Activated T-helper 17 cell treated with anti-CD3 and anti-CD28 coated beads, Interleukin-2, amount 50 U/mL, for 72 hours (primary cell): Measurements from ENCODE around the gene NIN. TPM values are rescaled to one million over a fixed set of nuclear protein-coding genes. Genes with fewer than 3 reads are reported as not detected.

Experiments
- ATAC-seq: fragments of 150-1000 bp; cut with Tn5 transposase; replicated peaks from 2 replicates; pipeline ENCODE4 v1.10.0; 2021; ENCODE audit warnings: mild to moderate bottlenecking, moderate library complexity
- H3K27ac Mint-ChIP-seq: one replicate; pipeline ENCODE4 v1.8.0; 2022; ENCODE audit warnings: mixed read lengths
- H3K27me3 Mint-ChIP-seq: one replicate; pipeline ENCODE4 v1.8.0; 2022; ENCODE audit warnings: mixed read lengths
- H3K36me3 Mint-ChIP-seq: one replicate; pipeline ENCODE4 v1.8.0; 2022; ENCODE audit warnings: low read depth, mild to moderate bottlenecking, mixed read lengths
- H3K4me1 Mint-ChIP-seq: one replicate; pipeline ENCODE4 v1.8.0; 2022; ENCODE audit warnings: mixed read lengths
- H3K4me3 Mint-ChIP-seq: one replicate; pipeline ENCODE4 v1.8.0; 2022; ENCODE audit warnings: mild to moderate bottlenecking, mixed read lengths
- H3K9me3 Mint-ChIP-seq: one replicate; pipeline ENCODE4 v1.8.0; 2022; ENCODE audit warnings: mixed read lengths
- total RNA-seq, 2 donors: library from RNA; stranded (reverse); gene quantifications; one replicate each; pipeline ENCODE4 v1.2.3, GENCODE V29; 2022

NIN gene
- total RNA-seq, 2 donors from 2014 or later = 25.9 to 42.2 TPM

DNA sequence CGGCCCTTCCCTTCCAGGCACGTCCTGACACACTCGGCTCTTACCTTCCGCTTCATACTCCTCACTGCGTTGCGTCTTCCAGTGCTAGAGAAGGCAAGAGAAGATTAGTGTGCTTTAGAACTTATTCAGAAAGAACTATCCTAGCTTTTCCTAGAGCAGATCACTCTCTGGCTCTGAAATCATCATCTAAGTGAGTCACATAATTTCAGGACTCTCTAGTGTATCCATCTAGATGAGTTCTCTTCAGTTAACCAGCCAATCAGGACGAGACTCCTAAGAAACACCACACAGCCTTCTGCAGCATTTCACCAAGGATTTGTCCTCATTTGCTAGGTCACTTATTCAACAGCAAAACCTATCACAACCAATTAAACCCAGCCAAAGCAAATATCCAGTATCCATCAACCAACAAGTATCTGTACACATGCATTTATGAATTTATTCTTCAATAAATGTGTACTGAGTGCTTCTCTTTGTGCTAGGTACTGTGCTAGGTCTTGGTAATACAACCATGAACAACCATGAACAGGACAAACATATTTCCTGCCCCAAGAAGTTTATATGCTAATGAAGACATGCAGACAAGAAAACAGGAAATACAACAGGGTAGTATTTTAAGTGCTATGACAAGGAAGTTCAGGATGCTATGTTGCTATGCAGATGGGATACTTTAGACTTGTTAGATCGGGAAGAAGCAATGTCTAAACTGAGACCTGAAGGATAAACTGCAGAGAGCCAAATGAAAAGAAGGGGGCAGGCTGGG lies 52.1 kb downstream of the NIN start:
- Mint-ChIP-seq H3K36me3 (peaks cover 32% of the 10 kb centered on the region), H3K27ac (peak overlapping the region; percentile 5), H3K4me3 (no peak overlapping the region), H3K9me3 (no peaks in the 10 kb centered on the region), H3K4me1 (peaks cover 24% of the 10 kb centered on the region), H3K27me3 (no peaks in the 10 kb centered on the region)
- no peak for ATAC-seq

DNA sequence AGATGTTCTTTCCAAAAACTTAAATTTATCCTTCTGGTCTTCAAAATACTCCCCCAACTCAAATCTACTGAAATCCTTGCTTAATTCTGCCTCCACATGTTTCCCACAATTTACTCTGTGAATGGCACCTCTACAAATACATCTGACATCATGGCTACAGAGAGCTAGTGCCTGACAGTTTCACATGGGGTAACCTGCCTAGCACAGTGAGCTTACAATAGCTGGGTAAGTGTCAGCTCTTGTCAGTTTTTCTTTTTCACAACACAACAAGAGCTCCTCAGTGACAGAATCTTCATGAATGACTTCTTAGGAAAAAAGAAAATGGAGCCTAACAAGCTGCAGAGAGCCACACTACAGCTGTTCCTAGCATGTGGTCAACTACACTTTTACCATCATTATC lies 54.4 kb downstream of the NIN start:
- peaks cover 56% of the 10 kb centered on the region for H3K36me3 Mint-ChIP-seq
- ATAC-seq = no peak
- H3K4me3 Mint-ChIP-seq = no peak overlapping the region
- no peaks in the 10 kb centered on the region for H3K9me3 Mint-ChIP-seq
- peaks cover 24% of the 10 kb centered on the region for H3K4me1 Mint-ChIP-seq
- H3K27me3 Mint-ChIP-seq = no peaks in the 10 kb centered on the region
- no peak overlapping the region for H3K27ac Mint-ChIP-seq

DNA sequence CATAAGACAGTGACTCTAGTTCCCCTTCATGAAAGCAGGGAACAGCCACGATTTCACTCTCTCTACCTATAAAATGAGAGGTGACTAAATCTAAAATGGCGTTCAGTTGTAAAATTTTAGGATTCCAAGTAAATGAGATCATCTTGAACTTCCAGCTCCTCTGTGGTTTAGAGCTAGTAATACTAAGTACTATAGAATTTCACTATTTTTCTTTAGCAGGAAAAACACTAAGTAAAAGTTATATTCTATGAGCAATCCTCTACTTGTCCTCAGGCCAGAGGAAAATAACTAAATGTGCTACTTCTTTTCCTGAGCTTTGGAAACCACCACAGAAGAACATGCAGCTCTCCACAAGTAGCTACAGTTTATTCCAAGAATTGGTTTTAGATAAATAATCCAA lies 55.6 kb downstream of the NIN start:
- no peaks in the 10 kb centered on the region for H3K27me3 Mint-ChIP-seq
- no peak overlapping the region for H3K27ac Mint-ChIP-seq
- H3K36me3 Mint-ChIP-seq = peaks cover 67% of the 10 kb centered on the region
- peaks cover 24% of the 10 kb centered on the region for H3K4me1 Mint-ChIP-seq
- no peak overlapping the region for H3K4me3 Mint-ChIP-seq
- H3K9me3 Mint-ChIP-seq = no peaks in the 10 kb centered on the region
- ATAC-seq = no peak

DNA sequence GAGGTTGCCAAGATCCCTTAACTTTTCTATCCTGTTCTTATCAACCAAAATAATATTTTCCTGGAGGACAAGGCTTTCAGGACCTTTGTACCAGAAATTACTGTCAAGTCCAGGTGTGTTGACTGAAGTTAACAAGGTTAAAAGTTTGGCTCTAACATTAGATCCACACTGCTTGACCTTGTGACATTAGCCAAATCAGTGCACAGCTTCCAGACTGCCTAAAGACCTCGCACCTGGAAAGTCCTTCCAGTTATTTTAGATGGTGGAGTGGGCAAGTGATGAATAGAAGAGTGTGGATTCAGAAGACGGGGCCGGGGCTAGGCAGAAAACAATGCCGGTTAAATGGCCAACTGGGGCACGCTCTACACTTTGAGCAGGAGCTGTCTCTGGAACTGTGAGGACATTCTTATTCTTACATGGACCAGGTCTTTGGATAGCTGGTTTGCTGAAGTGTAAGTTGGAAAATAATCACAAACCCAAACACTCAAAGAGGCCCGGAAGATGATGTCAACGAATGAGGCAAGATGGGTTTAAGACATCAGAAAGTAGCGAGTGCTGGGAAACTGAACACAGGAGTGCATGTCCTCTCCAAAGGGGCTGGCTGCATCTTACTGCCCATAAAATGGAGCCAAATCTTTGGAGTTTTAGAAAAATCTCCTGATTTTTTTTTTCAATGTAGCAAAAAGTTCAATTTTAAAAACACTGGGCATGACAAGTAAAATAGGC lies 56.3 kb downstream of the NIN start:
- no peak overlapping the region for H3K4me3 Mint-ChIP-seq
- H3K9me3 Mint-ChIP-seq = no peaks in the 10 kb centered on the region
- H3K36me3 Mint-ChIP-seq = peaks cover 74% of the 10 kb centered on the region
- no peak for ATAC-seq
- no peaks in the 10 kb centered on the region for H3K27me3 Mint-ChIP-seq
- H3K27ac Mint-ChIP-seq = peak overlapping the region; percentile 22
- peaks cover 24% of the 10 kb centered on the region for H3K4me1 Mint-ChIP-seq

DNA sequence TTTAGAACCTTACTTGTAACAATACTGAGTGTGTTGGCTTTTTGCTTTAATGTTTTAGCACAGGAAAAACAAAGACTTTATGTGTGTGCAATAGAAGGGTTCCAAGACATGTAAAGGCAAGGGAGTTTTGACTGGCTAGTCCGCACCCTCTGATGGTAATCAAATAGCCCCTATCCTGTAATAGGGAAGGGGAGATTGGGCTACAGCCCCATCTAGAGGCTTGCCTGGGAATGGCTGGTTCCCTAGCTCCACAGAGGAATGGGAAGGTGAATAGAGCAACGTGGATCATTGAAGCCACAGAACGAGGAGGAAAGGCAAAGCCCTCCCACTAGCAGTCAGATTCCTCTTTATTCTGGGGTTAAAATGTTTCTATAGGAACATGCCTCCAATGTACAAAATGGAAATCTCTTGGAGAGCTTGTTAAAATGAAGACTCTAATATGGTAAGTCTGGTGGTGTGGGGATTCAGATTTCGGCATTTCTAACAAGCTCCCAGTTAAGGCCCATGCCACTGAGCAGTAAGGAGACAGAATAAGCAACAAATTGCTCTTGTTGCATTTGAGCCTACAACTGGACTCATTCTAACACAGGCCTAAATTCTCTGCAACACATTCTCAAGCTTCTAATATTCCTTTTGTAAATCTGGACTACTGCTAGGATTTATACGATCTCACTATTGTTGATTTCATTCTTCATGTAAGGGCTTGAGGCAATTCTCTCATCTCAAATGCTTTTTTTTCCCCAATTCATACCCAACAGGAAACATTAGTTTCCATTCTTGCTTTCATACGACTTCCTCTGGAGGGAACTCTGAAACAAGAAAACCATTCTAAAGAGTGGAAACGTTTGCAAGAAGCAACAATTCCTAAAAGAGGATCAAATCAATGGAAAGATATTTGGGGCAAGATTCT lies 57.1 kb downstream of the NIN start:
- Mint-ChIP-seq H3K36me3 (peaks cover 82% of the 10 kb centered on the region), H3K4me1 (peaks cover 19% of the 10 kb centered on the region), H3K9me3 (no peaks in the 10 kb centered on the region), H3K27me3 (no peaks in the 10 kb centered on the region), H3K27ac (peak overlapping the region; percentile 49), H3K4me3 (no peak overlapping the region)
- ATAC-seq = peak; percentile 61

DNA sequence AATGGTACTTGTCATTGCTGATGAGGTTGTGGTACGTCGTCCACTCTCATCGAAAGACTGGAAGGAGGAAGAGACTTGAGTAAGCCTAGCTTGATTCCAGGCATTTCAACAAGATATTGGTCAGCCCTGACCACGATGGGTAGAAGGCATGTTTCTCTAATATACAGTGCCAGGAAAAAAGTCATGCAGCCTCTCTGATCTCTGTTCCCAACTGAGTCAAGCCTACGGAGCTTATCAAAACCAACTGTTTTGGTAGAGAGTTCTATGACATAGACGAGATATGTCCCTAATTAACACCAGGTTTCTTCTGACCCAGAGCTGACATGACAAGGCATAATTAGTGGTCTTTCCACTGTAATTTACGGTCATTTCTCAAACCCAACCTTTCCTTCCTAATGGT lies 58.5 kb downstream of the NIN start:
- Mint-ChIP-seq H3K4me3 (no peak overlapping the region), H3K27me3 (no peaks in the 10 kb centered on the region), H3K27ac (no peak overlapping the region), H3K4me1 (peaks cover 20% of the 10 kb centered on the region), H3K36me3 (peaks cover 94% of the 10 kb centered on the region), H3K9me3 (no peaks in the 10 kb centered on the region)
- ATAC-seq = no peak

DNA sequence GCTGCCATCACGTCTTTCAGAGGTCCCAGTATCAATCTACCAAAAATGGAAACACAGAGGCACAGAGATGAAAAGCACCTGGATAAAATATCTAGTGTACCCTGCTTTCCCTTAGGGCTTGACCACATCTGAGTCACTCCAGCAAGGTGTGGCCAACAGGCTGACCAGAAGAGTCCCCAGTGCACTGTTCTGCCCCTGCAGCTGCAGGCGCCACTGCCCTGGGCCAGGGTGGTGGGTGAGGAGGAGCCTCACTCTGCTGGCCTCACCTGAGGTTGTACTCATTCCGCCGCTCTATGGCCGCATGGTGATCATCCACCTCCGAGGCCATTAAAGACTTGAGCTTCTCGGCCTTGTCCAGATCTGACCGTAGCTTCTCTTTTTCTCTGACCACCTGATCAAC lies 60.4 kb downstream of the NIN start:
- peaks cover 79% of the 10 kb centered on the region for H3K36me3 Mint-ChIP-seq
- H3K9me3 Mint-ChIP-seq = no peaks in the 10 kb centered on the region
- no peaks in the 10 kb centered on the region for H3K27me3 Mint-ChIP-seq
- H3K27ac Mint-ChIP-seq = peak overlapping the region; percentile 42
- ATAC-seq = no peak
- peaks cover 20% of the 10 kb centered on the region for H3K4me1 Mint-ChIP-seq
- no peak overlapping the region for H3K4me3 Mint-ChIP-seq

DNA sequence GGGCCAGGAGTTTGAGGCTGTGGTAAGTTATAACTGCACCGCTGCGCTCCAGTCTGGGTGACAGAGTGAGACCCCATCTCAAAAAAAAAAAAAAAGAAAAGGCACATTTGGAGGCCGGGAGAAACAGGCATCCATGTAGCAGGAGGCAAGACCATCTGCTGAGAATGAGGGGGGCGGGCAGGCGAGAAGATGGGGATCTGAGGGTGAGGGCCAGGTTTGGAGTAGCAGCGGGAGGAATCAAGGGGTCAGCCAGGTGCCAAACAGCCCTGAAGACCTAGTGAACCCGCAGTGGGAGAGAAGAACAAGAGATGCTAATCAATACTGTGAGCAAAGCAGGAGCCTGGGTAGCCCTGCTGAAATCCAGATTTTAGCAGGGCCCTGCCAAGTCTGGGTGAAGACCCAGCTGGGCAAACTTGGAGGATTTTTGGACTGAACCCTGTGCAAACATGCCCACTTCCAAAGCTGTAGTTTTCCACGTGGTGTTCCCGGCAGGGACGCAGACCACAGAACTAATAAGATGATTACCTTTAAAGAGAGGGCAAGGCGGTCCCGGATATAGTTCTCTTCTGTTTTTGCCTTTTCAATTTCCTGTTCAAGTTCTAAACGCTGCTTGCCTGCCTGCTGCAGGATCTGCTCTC lies 61.0 kb downstream of the NIN start:
- no peak overlapping the region for H3K4me3 Mint-ChIP-seq
- H3K9me3 Mint-ChIP-seq = no peaks in the 10 kb centered on the region
- peaks cover 73% of the 10 kb centered on the region for H3K36me3 Mint-ChIP-seq
- peaks cover 20% of the 10 kb centered on the region for H3K4me1 Mint-ChIP-seq
- ATAC-seq = no peak
- no peaks in the 10 kb centered on the region for H3K27me3 Mint-ChIP-seq
- peak overlapping the region; percentile 42 for H3K27ac Mint-ChIP-seq

DNA sequence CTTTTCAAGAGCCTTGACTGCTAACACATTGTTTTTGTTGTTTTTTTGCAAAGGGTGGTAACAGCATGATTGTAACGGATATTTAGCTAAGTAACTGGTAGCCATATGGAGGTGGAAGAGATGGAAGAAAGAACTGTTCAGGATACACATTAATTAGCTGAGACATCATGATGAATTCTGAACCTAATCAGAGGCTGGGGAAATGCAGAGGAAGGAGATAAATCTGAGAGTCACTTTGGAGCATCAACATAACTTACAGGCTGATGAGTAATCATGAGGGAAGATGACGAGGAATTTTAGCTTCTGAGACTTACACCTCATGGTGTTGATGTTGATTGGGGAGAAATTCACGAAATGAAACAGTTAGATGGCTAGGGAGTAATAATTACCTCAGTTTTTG lies 62.3 kb downstream of the NIN start:
- H3K27ac Mint-ChIP-seq = peak overlapping the region; percentile 24
- H3K36me3 Mint-ChIP-seq = peaks cover 60% of the 10 kb centered on the region
- no peaks in the 10 kb centered on the region for H3K27me3 Mint-ChIP-seq
- peak; percentile 53 for ATAC-seq
- H3K9me3 Mint-ChIP-seq = no peaks in the 10 kb centered on the region
- no peak overlapping the region for H3K4me3 Mint-ChIP-seq
- peaks cover 8% of the 10 kb centered on the region for H3K4me1 Mint-ChIP-seq

DNA sequence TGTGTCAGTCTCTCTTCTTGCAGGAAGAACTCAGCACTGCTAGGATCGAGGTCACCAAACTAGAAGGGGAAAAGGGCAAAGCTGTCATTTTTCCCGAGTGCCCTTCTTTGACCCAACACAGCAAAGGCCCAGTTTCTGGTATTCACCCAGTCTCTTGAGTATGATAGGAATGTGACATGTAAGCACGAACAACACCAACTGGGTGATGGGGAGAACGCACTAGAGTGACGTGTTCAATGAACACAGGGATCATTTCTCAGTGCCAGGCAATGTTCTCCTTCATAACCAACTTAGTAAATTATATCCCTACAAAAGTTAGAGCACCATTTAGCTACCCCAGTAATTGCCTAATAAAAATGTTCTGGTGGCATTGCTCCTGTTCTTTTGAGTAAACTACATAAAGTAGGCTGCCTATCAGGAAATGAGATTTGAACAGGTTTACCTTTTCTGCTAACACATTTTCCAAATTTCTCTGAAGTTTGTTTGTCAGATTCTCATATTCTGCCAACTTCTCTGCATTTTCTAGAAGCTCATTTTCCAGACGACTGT lies 64.5 kb downstream of the NIN start:
- Mint-ChIP-seq H3K4me1 (peaks cover 13% of the 10 kb centered on the region), H3K4me3 (no peak overlapping the region), H3K36me3 (peaks cover 37% of the 10 kb centered on the region), H3K9me3 (no peaks in the 10 kb centered on the region), H3K27me3 (no peaks in the 10 kb centered on the region), H3K27ac (no peak overlapping the region)
- no peak for ATAC-seq

DNA sequence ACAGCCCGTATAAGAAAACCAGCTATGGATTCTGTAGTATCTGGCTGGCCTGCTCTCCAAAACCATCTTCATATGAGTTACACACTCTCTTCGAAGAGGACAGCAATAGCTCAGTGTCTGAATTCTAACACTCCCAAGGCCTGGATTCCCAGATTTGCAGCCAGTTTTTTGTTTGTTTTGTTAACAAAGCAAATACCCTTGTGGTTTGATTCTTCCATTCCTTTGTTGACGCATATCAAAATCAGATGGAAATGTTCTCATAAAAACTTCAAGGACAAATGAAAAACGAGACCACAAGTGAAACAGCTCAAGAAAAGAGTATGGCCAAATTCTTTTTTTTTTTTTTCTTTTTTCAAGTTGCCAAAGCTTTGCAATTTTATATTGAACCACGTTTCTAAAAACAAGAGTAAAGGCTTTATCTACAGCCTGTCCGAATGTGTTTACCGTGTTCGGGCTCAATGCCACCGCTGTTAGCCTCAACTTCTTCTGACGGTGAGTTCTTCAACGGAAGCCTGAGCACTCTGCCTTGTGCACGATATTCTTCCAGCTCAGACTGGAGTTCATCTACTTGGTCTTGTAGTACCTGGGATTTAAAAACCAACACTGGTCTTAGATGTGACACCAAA lies 67.5 kb downstream of the NIN start:
- H3K27ac Mint-ChIP-seq = no peak overlapping the region
- H3K27me3 Mint-ChIP-seq = no peaks in the 10 kb centered on the region
- H3K4me1 Mint-ChIP-seq = peaks cover 18% of the 10 kb centered on the region
- H3K36me3 Mint-ChIP-seq = peaks cover 8% of the 10 kb centered on the region
- no peak for ATAC-seq
- no peaks in the 10 kb centered on the region for H3K9me3 Mint-ChIP-seq
- H3K4me3 Mint-ChIP-seq = no peak overlapping the region

DNA sequence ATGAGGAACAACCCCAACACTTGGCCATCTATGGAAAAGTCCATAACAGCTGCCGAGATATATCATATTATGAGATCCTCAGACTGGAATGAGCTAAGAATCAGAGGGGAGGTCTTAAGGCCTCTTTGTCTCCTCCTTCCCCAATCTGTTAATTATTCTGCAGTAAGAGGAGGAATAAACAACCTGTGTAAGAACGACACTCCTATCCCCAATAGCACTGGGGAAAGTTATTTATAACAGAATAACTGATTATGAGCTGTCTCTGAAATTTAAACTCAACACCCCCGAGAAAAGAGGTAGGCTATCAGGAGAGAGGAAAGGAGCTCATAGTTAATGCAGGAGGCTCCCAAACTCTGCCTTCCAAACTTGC lies 68.0 kb downstream of the NIN start:
- peak; percentile 2 for ATAC-seq
- Mint-ChIP-seq H3K4me3 (peak overlapping the region; percentile 59), H3K9me3 (no peaks in the 10 kb centered on the region), H3K27me3 (no peaks in the 10 kb centered on the region), H3K4me1 (peaks cover 13% of the 10 kb centered on the region), H3K36me3 (peaks cover 2% of the 10 kb centered on the region), H3K27ac (peak overlapping the region; percentile 91)

DNA sequence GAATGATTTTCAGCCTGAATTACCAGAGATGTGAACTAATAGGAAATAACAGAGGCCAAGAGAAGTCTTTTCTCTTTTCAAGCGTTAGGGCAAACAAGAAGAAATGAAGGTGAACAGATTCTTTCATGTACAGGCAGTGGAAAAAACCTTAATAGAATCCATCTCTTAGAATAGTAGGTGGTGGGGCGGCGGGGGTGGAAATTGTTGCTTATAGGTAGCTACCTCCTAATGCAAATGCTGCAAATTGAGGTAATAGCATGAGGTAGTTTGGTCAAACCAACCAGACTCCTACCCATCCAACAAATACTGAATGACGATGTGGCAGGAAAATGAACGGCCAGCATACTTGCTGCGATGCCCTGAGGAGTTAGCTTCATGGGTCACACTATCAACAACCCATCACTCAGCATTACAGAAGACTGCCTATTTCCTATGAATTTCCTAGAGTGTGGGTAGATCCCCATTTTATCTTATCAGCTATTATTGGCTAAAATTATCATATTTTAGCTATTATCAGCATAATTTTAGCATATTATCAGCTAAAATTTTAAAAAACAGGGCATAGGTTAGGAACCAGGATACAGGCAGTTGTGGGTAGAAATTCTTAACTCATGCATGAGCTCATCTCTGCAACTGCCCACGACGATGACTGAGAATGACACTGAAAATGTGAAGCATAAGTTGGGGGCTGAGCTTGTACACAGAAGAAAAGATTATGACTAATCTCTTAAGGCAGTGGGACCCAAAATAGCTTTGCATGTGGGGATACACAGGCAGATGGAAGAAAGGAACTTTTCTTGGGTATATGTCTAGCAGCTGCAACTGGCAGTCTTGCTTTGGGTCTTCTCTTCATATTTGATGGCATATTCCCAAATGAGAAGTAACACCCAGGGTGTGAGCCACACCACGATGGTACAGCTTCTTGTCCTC lies 68.7 kb downstream of the NIN start:
- Mint-ChIP-seq H3K4me3 (peak overlapping the region; percentile 59), H3K27ac (peak overlapping the region; percentile 91), H3K27me3 (no peaks in the 10 kb centered on the region), H3K9me3 (no peaks in the 10 kb centered on the region), H3K4me1 (peaks cover 13% of the 10 kb centered on the region), H3K36me3 (no peaks in the 10 kb centered on the region)
- ATAC-seq = peak; percentile 97
